OCI-LY7 (cell line): ENCODE results near the gene REV3L. TPM values are rescaled to one million over a fixed set of nuclear protein-coding genes. Genes with fewer than 3 reads are reported as not detected.

Source experiments
- Bru-seq: library from RNA; stranded (reverse); fragments of 400-500 nt; gene quantifications from one replicate; lab custom pipeline; 2021; lab: Mats Ljungman, UMichigan
- BruChase-seq, 2 experiments: library from RNA; stranded (reverse); fragments of 400-500 nt; gene quantifications; one replicate each; lab custom pipeline; 2021; lab: Mats Ljungman, UMichigan
- BruUV-seq: library from RNA; stranded (reverse); fragments of 400-500 nt; replicated peaks from 2 replicates; lab custom pipeline; 2021; lab: Mats Ljungman, UMichigan
- CTCF ChIA-PET: fragments of 300-600 bp; sonication (Branson Sonifier 250); formaldehyde crosslinking; loops from one replicate; lab custom pipeline; 2022; ENCODE audit warnings: antibody characterized with exemption; ENCODE audit not compliant: unreplicated experiment; lab: Charles Lee
- POLR2A ChIA-PET: fragments of 300-600 bp; sonication (Branson Sonifier 250); formaldehyde crosslinking; loops from one replicate; lab custom pipeline; 2022; ENCODE audit warnings: antibody characterized with exemption; lab: Charles Lee
- DNase-seq: peaks from one replicate; pipeline ENCODE4 v3.0.0-alpha.2; 2015; ENCODE audit warnings: low spot score
- H2AFZ ChIP-seq: fragments of 200-600 bp; sonication (generic), shearing (Covaris generic); 2 replicates; pipeline ENCODE4 v1.6.1; 2014; ENCODE audit warnings: mild to moderate bottlenecking, antibody characterized with exemption, low read length, moderate library complexity
- H3K27ac ChIP-seq: fragments of 200-600 bp; sonication (generic); 2 replicates; pipeline ENCODE4 v1.5.1; 2014; ENCODE audit warnings: mixed run types, low read depth, mild to moderate bottlenecking, moderate library complexity, low read length, inconsistent platforms; ENCODE audit not compliant: poor library complexity, severe bottlenecking
- H3K36me3 ChIP-seq: fragments of 200-600 bp; sonication (generic); 2 replicates; pipeline ENCODE4 v1.6.1; 2014; ENCODE audit warnings: mild to moderate bottlenecking, antibody characterized with exemption, low read length, moderate library complexity, mixed read lengths; ENCODE audit not compliant: insufficient read depth
- H3K4me1 ChIP-seq: fragments of 200-600 bp; sonication (generic); 2 replicates; pipeline ENCODE4 v1.5.1; 2014; ENCODE audit warnings: mild to moderate bottlenecking, low read length; ENCODE audit not compliant: insufficient read depth, poor library complexity, severe bottlenecking
- H3K4me2 ChIP-seq: fragments of 200-600 bp; sonication (generic); 2 replicates; pipeline ENCODE4 v1.6.1; 2014; ENCODE audit warnings: mild to moderate bottlenecking, low read length
- H3K4me3 ChIP-seq: fragments of 200-600 bp; sonication (generic); 2 replicates; pipeline ENCODE4 v1.5.1; 2014; ENCODE audit warnings: mild to moderate bottlenecking, low read depth, low read length; ENCODE audit not compliant: poor library complexity, severe bottlenecking
- H3K79me2 ChIP-seq: fragments of 200-600 bp; sonication (generic); 2 replicates; pipeline ENCODE4 v1.6.1; 2016; ENCODE audit warnings: low read depth, mild to moderate bottlenecking, low read length, moderate library complexity, mixed read lengths; ENCODE audit not compliant: insufficient read depth
- H3K9me2 ChIP-seq: fragments of 200-600 bp; sonication (generic); 2 replicates; pipeline ENCODE4 v1.6.1; 2016; ENCODE audit warnings: mild to moderate bottlenecking, low read length, mixed read lengths; ENCODE audit not compliant: insufficient read depth
- H3K9me3 ChIP-seq: fragments of 200-600 bp; sonication (generic); 2 replicates; pipeline ENCODE4 v1.6.1; 2014; ENCODE audit warnings: mild to moderate bottlenecking, mixed run types, low read length, mixed read lengths
- H4K20me1 ChIP-seq: fragments of 200-600 bp; sonication (generic); 2 replicates; pipeline ENCODE4 v1.6.1; 2014; ENCODE audit warnings: mild to moderate bottlenecking, antibody characterized with exemption, low read length, moderate library complexity, mixed read lengths; ENCODE audit not compliant: insufficient read depth
- CTCF ChIP-seq: fragments of 200-600 bp; sonication (generic); conservative IDR thresholded peaks from 2 replicates; pipeline ENCODE4 v1.5.1; 2014; ENCODE audit warnings: mild to moderate bottlenecking, antibody characterized with exemption, low read length, moderate library complexity, mixed read lengths
- EZH2phosphoT487 ChIP-seq: fragments of 200-600 bp; sonication (generic); IDR thresholded peaks from 2 replicates; pipeline ENCODE4 v1.6.1; 2018; ENCODE audit warnings: low read depth, borderline replicate concordance, mild to moderate bottlenecking, mixed run types, antibody characterized with exemption, low read length, moderate library complexity, mixed read lengths
- intact Hi-C: fragments of 100-400 bp; cut with micrococcal nuclease; formaldehyde crosslinking; loops from one replicate; pipeline ENCODE4 v1.10.0; 2022; ENCODE audit not compliant: unreplicated experiment
- long read RNA-seq: library from polyadenylated mRNA; stranded (forward); transcript quantifications from one replicate; pipeline ENCODE4 v2.0.0, GENCODE V29; 2022
- total RNA-seq, 2 experiments: library from RNA; depleted of rRNA in 1 of 2; stranded (reverse); fragments of >200 nt in 1 of 2; shearing (Covaris generic) in 1 of 2; gene quantifications; 2 replicates each; pipeline ENCODE4 v1.2.3, GENCODE V29; 2014 to 2022

REV3L gene, protein sequence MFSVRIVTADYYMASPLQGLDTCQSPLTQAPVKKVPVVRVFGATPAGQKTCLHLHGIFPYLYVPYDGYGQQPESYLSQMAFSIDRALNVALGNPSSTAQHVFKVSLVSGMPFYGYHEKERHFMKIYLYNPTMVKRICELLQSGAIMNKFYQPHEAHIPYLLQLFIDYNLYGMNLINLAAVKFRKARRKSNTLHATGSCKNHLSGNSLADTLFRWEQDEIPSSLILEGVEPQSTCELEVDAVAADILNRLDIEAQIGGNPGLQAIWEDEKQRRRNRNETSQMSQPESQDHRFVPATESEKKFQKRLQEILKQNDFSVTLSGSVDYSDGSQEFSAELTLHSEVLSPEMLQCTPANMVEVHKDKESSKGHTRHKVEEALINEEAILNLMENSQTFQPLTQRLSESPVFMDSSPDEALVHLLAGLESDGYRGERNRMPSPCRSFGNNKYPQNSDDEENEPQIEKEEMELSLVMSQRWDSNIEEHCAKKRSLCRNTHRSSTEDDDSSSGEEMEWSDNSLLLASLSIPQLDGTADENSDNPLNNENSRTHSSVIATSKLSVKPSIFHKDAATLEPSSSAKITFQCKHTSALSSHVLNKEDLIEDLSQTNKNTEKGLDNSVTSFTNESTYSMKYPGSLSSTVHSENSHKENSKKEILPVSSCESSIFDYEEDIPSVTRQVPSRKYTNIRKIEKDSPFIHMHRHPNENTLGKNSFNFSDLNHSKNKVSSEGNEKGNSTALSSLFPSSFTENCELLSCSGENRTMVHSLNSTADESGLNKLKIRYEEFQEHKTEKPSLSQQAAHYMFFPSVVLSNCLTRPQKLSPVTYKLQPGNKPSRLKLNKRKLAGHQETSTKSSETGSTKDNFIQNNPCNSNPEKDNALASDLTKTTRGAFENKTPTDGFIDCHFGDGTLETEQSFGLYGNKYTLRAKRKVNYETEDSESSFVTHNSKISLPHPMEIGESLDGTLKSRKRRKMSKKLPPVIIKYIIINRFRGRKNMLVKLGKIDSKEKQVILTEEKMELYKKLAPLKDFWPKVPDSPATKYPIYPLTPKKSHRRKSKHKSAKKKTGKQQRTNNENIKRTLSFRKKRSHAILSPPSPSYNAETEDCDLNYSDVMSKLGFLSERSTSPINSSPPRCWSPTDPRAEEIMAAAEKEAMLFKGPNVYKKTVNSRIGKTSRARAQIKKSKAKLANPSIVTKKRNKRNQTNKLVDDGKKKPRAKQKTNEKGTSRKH (N-terminal part only)
- 24.8 and 26.6 TPM in 2 replicates for total RNA-seq (2014; rRNA removed; shearing (Covaris generic))
- total RNA-seq (2022) = 33.4 and 34.9 TPM in 2 replicates
- percentile 91 among the genes with signal in this experiment for Bru-seq, nascent RNA
- BruChase-seq, experiment 1, labeled RNA remaining after a 6-hour chase = percentile 76 among the genes with signal in this experiment
- BruChase-seq, experiment 2, labeled RNA remaining after a 2-hour chase = percentile 81 among the genes with signal in this experiment
- long read RNA-seq, full-length matches to known transcripts = 1 of 26 reads
- long read RNA-seq, partial matches to known transcripts = 7 of 26 reads
- long read RNA-seq, other reads (novel, unspliced or antisense) = 18 of 26 reads

DNA sequence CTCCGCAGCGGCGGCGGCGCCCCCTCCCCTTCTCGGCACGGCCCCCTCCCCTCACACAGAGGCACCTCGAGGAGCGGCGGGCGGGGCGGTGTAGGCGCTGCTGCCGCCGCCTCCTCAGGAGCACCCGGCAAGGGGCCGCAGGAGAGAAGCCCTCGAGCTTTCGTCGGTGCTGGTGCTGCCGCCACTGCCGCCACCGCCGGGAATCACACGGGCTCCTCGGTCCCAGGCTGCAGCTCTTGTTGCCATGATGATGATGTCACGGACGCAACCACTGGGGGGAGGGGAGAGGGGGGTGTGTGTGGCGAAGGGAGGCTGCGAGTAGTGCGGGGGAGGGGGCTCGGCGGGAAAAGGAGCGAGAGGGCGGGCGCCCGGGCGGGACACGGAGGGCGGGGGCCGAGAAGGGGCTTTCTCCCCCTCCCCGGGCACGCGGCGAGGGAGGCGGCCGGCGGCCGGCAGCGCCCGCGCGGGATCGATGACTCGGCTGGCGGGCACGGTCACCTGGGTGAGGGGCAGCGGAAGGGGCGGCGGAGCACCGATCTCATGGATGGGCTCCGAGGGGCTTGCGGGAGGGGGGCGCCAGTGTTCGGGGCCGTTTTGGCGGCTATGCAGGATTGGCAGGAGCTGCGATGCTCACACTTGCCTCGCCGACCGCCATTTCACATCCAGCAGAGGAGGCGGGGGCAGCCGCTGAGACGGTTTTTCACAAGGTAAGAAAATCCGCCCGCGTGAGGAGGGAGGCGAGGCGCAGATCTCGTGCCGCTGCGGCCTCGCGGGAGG lies at the start of gene REV3L:
TSS of gene REV3L (minus strand) at position 260 of the 777 bp plus-strand sequence. CDS start 330 bp downstream, outside the sequence.
- Histone ChIP-seq H3K79me2 (peaks cover 83% of the 10 kb centered on the region), H3K9me2 (no peaks in the 10 kb centered on the region)

More for the DNA sequence above, at the start of gene REV3L:
- intact Hi-C loops = loop anchor here (1.0 to 10.0 kb wide), 8 partner anchors 83 to 668 kb away; partner anchors contain the start of genes AMD1, CDK19, FYN and TRAF3IP2
- Histone ChIP-seq H3K4me1 (peaks cover 54% of the 10 kb centered on the region), H3K27ac (peak within 1 kb of the TSS; percentile 91), H3K4me2 (peak within 1 kb of the TSS; percentile 99), H3K4me3 (peak within 1 kb of the TSS; percentile 90), H3K36me3 (peaks cover 22% of the 10 kb centered on the region), H2AFZ (peak within 1 kb of the TSS; percentile 73; the same call in 1 of the 2 replicates), H3K9me3 (peaks cover 9% of the 10 kb centered on the region; the same call in 1 of the 2 replicates), H4K20me1 (peaks cover 21% of the 10 kb centered on the region)
- no peak for TF ChIP-seq EZH2phosphoT487
- TF ChIP-seq CTCF = no peak
- BruUV-seq = no TSS peak
- DNase-seq = peak; percentile 90
- ChIA-PET POLR2A (interaction anchor here (0.6 to 2.8 kb wide), 6 partner anchors 17 to 224 kb away, joined by 3 to 12 read pairs (median 4); partner anchors contain the start of gene TRAF3IP2), CTCF (interaction anchor here (0.6 to 1.0 kb wide), 3 partner anchors 90 to 560 kb away, joined by 6 to 11 read pairs (median 10); no protein-coding TSS in a partner anchor)
